Embryonic facial prominence (tissue), 1 donor: Measurements from ENCODE around the gene PPOX.

Source experiments
- DNase-seq: peaks from one replicate; pipeline ENCODE4 v3.0.0-alpha.2; 2016; ENCODE audit errors: extremely low spot score

PPOX gene

GRCh38 chr1:161176468-161177111, 10.4 kb downstream of the PPOX start:
- DNase-seq, result no peak

DNA sequence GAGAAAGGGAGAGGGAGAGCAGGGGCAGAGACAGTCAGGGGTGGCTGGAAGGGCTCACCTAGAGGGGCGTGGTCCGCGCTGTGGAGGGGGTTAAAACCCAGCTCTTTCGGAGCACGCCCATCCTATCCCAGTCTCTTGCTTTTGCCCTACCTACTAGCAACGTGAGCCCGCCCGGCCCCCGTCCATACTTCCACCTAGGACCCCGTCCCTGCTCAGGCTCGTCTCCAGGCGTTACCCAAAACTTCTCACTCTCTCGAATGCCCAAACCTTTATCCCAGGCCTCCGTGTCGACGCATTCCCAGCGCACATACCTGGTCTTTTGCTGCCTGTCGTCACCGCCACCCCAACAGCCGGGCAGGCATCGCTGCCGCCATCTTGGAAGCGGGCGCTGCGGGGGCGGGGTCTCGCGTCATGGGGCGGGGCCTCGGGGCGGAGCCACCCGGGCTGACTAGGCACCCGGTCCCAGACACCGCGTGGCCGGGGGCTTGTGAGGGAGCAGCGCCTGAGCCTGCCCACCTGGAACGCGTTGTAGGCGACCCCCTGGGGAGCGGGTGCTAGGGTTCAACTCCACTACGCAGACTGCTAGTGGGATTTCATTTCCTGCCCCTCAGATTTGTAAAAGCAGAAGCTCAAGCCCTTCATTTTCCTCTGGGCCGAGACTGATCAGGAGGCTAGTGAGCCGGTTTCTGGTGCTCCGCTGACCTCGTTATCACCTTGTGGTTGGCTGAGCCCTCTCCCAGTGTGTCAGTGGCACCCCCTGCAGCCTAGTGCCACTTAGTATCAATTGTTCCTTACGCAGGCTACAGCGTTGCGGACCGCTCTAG, 11.1 kb downstream of the PPOX start, which contains the start of gene B4GALT3:
Gene B4GALT3 (minus strand): TSS at position 396 of the 824 bp plus-strand sequence. CDS start 1,447 bp downstream, outside the sequence.
- peak; percentile 67 for DNase-seq

GRCh38 chr1:161177936-161178244, 11.7 kb downstream of the PPOX start:
- no peak for DNase-seq

GRCh38 chr1:161179698-161180097, 13.5 kb downstream of the PPOX start:
- DNase-seq, result no peak

DNA sequence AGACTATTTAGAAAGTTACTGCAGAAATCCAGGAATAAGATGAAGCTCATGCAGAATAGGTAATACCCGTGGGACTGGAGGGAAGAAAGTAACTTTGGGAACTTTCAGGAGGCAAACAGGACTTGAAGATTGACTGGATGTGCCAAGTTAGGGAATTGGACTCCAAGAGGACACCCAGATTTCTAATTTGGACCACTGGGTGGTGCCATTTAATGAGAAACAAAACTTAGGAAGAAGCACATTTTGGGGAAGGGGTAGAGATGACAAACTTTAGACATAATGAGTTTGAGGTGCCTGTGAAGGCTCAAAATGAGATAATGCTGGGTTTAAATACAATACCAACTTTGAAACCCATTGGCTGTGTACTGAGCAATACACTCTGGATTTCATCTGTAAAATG, 14.4 kb downstream of the PPOX start:
- DNase-seq, result no peak

- DNase-seq, result no peak
Observed at GRCh38 chr1:161182214-161182613, 16.0 kb downstream of the PPOX start.

GRCh38 chr1:161185282-161185682, 19.1 kb downstream of the PPOX start:
- DNase-seq, result no peak

DNA sequence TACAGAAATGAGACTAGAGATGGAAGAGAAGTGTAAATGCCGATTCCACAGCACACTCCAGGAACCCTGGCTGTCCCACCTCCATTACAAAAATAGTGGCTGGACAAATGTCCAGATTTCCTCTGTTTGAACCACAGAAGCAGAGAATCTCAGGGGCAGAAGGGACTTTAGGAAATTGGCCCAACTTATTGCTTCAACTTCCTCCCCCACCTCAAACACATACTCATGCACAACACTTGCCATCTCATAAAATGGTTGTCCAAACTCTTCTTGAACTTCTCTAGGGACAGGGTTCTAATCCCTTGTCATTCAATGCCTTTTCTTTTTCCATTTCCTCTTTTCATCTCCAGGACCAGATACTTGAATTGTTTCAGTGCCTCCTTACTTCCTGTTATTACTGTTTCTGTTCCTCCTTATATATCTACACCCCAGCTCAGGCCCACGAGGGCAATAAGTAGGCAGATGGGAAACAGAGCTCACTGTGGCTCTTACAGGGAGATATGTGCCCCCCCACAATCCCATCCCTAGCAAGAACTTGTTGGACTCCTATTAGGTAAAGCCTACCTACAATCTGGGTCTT, 19.6 kb downstream of the PPOX start:
- no peak for DNase-seq

GRCh38 chr1:161187311-161187710, 21.1 kb downstream of the PPOX start:
- no peak for DNase-seq

DNA sequence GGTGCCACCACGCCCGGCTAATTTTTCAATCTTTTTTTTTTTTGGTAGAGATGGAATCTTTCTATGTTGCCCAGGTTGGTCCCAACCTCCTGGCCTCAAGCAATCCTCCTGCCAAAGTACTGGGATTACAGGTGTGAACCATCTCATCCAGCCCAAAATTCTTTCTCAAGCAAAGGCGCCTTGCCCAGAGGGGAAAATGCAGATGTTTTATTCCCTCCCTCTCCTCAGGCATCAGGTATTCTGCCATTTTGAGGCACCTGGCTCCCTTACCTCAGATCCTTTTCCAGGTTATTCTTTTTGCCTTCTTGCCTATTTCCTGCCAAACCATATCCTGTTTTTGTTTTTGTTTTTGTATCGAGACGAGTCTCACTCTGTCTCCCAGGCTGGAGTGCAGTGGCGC, 22.2 kb downstream of the PPOX start:
- DNase-seq, result no peak

- no peak for DNase-seq
Observed at GRCh38 chr1:161189036-161189435, 22.8 kb downstream of the PPOX start.

DNA sequence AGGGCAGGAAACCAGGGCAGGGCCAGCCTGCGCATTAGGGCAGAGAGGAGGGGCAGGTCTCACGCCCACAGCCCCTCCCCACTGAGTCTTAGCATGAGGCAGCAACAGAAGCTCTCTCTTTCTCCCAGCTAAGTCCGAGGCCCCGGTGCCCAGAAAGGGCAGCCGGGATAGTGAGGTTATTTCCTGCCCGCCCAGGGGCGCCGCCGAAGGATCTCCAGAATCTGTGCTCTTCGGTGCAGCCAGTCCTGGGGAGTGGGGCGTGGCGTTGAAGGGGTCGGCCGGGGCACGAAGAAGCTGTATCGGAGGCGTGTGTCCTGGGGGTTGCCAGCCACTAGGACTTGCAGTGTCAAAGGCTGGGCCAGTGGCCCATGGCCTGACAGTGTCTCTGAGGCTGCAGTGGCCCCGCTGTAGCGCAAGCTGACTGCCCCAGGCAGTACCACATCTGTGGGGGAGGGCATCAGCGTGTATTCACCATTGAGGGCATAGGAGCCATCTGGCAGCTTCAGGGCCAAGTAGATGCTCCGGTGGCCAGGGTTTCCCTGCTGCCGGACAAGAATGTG, 24.8 kb downstream of the PPOX start:
- no peak for DNase-seq

- DNase-seq, result no peak
Observed at GRCh38 chr1:161191971-161192370, 25.7 kb downstream of the PPOX start.

DNA sequence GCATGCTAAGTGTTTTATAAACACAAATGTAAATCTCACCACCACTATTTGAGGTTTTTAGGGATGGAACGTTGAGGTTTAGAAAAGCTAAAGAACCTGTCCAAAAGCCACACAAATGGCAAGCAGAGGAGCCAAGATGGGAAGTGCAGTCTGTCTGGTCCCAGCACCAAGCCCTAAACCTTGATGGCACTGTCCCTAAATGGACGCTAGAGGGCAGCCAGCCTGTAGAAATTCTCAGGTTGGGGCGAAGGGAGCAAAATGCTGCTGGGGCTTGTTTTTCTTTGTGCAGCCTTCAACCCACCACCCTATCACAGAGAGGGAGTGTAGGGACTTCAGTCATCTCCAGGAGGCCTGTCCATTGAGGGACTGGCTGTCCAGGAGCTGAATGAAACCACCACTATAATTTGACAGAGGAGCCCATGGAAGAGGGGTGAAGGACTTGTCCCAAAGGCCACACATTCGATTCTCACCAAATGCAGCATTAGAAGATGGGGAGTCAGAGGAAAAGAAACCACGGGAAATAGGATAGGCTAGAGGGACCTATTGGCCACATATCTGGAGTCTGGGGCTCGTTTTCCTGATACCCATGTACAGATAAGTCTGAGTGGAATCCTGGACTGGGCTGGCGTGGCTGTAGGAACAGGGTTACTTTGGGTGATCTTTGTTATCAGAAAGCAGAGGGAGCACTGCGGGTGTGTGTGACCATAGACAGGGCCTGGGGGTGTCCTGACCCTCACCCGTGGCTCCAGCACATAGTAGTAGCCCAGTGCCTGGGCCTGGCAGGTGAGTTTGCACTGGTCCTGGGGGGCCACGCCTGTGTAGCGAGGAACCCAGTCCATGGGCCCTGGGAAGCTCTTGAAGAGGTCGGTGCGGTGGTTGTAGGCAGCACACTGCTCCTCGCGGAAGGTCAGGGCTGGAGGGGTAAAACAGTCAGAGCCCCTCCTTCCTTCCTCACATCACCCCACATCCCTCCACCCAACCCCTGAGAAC, 26.5 kb downstream of the PPOX start:
- no peak for DNase-seq

DNA sequence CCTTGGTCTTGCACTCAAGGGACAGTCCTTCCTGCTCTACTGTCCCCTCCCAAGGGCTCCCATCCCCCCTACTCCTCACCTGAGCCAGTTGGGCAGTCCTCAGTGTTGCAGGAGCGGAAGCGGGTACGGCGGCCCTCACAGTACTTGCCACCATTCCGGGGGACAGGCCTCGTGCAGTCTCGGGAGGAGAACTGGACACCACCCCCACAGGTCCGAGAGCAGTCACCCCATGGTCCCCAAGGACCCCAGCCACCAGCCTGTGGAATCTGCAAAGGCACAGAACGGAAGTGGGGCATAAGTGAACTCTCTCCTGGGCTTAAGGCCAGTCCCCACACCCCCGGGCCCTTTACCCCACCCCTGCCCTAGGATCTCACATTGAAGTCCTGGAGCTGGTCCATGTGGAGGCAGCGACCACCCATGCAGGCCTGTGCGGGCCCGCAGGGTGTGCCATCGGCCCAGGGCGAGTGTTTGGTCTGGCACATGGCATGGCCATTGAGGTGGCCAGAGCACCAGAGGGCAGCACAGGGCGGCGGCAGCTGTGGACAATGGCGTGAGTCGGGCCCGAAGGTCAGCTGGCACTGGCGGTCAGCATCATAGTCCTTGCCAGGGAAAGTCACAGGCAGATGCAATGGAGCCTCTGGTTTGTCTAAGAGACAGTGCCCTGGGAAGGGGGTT, 27.5 kb downstream of the PPOX start:
- no peak for DNase-seq

GRCh38 chr1:161195171-161195570, 28.9 kb downstream of the PPOX start:
- DNase-seq, result no peak

DNA sequence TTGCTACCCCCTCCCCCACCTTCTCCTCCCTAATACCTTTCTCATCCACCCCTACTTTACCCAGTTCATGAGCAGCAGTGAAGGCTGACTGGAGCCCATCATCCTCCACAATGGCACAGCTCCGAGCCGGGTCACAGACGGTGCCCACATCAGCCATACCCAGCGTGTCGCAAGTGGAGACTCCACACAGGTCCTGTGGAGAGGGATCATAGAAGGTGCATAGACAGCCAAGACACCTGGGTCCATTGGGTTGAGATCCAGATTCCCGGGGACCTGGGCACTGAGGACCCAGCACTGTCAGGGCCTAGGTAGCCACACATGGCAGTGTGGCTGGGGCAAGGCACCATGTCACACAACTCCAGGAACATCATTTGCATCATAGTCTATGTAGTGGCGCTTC, 29.9 kb downstream of the PPOX start:
- no peak for DNase-seq

GRCh38 chr1:161196521-161197451, 30.6 kb downstream of the PPOX start:
- DNase-seq, result peak; percentile 70

DNA sequence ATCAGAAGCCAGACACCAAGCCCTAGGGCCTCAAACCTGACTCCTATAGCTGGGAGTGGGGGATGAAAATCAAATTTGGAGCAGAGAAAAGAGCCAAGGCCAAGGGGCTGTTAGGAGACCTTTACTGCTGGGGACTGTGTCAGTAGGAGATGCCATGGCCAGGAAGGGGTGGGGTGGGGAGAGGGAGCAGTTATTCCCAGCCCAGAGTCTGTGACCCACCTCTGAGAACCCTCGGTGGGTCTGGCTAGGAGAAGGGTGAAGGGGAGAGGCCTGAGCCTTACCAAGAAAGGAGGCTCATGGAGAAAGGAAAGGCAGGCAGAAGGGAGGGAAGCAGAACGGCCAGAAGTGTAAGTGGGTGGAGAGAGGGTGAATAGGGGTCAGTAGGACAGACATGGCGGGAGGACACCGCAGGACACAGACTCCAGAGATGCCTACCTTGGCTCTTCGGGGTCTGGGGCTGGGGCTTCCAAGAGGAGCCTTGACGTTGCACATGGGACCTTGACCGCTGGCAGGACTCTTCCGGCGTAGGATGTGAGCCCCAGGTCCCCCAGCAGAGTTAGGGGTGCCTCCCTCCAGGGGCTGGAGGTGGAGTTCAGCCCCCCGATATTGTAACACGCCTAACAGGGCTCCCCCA, 31.5 kb downstream of the PPOX start:
- no peak for DNase-seq
